HG02623 (cell line): Measurements from ENCODE around the gene IL1F10.

Source experiments
- ATAC-seq: cut with Tn5 transposase; IDR thresholded peaks from one replicate; pipeline ENCODE4 v1.9.1; 2021; ENCODE audit warnings: moderate library complexity; ENCODE audit not compliant: unreplicated experiment

IL1F10 gene

GRCh38 chr2:113058998-113059960 is 8.5 kb upstream of the IL1F10 start, which contains the start of gene IL36RN:
IL36RN (plus strand) TSS chr2:113059198; CDS start chr2:113059439, 241 bp downstream.
- ATAC-seq, result no peak

GRCh38 chr2:113060396-113060795 is 7.4 kb upstream of the IL1F10 start:
- ATAC-seq, result no peak

- ATAC-seq, result no peak
Measured at GRCh38 chr2:113060796-113061195, 7.0 kb upstream of the IL1F10 start.

GRCh38 chr2:113061241-113061640 is 6.5 kb upstream of the IL1F10 start:
- no peak for ATAC-seq

GRCh38 chr2:113061896-113062770 is 5.6 kb upstream of the IL1F10 start:
- ATAC-seq, result no peak

GRCh38 chr2:113064281-113064680 is 3.5 kb upstream of the IL1F10 start:
- no peak for ATAC-seq

GRCh38 chr2:113064898-113065297 is 2.9 kb upstream of the IL1F10 start:
- ATAC-seq, result no peak

GRCh38 chr2:113068249-113068648 is 479 bp downstream of the IL1F10 start:
- ATAC-seq, result no peak

GRCh38 chr2:113068706-113069485 is 1.1 kb downstream of the IL1F10 start:
- ATAC-seq, result no peak

GRCh38 chr2:113069676-113070605 is 2.2 kb downstream of the IL1F10 start:
- ATAC-seq, result no peak

GRCh38 chr2:113070606-113070975 is 2.8 kb downstream of the IL1F10 start:
- no peak for ATAC-seq

GRCh38 chr2:113072584-113072983 is 4.8 kb downstream of the IL1F10 start:
- ATAC-seq, result no peak

GRCh38 chr2:113073325-113073834 is 5.6 kb downstream of the IL1F10 start:
- no peak for ATAC-seq

GRCh38 chr2:113075030-113075429 is 7.3 kb downstream of the IL1F10 start:
- ATAC-seq, result no peak

- no peak for ATAC-seq
Measured at GRCh38 chr2:113075600-113075999, 7.8 kb downstream of the IL1F10 start.

- ATAC-seq, result no peak
Measured at GRCh38 chr2:113076954-113077669, 9.3 kb downstream of the IL1F10 start.

GRCh38 chr2:113077921-113078320 is 10.2 kb downstream of the IL1F10 start:
- ATAC-seq, result no peak

GRCh38 chr2:113078350-113078839 is 10.6 kb downstream of the IL1F10 start:
- no peak for ATAC-seq

GRCh38 chr2:113079131-113079530 is 11.4 kb downstream of the IL1F10 start:
- no peak for ATAC-seq
